Upper lobe of left lung (tissue), 4 donors: Measurements from ENCODE around the gene ZNF433.

Experiments used
- POLR2A ChIP-seq, 4 donors: fragments of 450-650 bp; IDR thresholded peaks; one replicate each; pipeline ENCODE4 v1.5.1; 2016 to 2017; ENCODE audit warnings: antibody characterized with exemption in 4 of 4, mild to moderate bottlenecking in 2 of 4
- POLR2AphosphoS5 ChIP-seq, 2 donors: sonication (generic); formaldehyde crosslinking; IDR thresholded peaks; one replicate each; pipeline ENCODE4 v1.5.1; 2017; ENCODE audit warnings: antibody characterized with exemption in 2 of 2
- TF ChIP-seq, protein P1 (sequence below), 6 experiments: fragments of 450-650 bp in 4 of 6; fragments of 200-600 bp in 2 of 6; sonication (generic) in 2 of 6; IDR thresholded peaks; one replicate each; pipeline ENCODE4 v1.5.1; 2016 to 2019; ENCODE audit warnings: antibody characterized with exemption in 6 of 6

GRCh38 chr19:12052091-12052496, 16.6 kb upstream of the ZNF433 start:
- TF ChIP-seq, protein P1, sequence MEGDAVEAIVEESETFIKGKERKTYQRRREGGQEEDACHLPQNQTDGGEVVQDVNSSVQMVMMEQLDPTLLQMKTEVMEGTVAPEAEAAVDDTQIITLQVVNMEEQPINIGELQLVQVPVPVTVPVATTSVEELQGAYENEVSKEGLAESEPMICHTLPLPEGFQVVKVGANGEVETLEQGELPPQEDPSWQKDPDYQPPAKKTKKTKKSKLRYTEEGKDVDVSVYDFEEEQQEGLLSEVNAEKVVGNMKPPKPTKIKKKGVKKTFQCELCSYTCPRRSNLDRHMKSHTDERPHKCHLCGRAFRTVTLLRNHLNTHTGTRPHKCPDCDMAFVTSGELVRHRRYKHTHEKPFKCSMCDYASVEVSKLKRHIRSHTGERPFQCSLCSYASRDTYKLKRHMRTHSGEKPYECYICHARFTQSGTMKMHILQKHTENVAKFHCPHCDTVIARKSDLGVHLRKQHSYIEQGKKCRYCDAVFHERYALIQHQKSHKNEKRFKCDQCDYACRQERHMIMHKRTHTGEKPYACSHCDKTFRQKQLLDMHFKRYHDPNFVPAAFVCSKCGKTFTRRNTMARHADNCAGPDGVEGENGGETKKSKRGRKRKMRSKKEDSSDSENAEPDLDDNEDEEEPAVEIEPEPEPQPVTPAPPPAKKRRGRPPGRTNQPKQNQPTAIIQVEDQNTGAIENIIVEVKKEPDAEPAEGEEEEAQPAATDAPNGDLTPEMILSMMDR (IDR thresholded peaks at IDR 0.05) = no peak
- no peak for TF ChIP-seq POLR2AphosphoS5 (IDR thresholded peaks at IDR 0.05)
- no peak for TF ChIP-seq POLR2A (IDR thresholded peaks at IDR 0.05)
